ENCODE measurements around the gene SUPT6H. TPM values are rescaled to one million over a fixed set of nuclear protein-coding genes. Genes with fewer than 3 reads are reported as not detected.

SUPT6H gene
- total RNA-seq, 2 donors from 2014 or later: 26.5 to 37.2 TPM

GRCh38 chr17:28702752-28703150, 40.7 kb downstream of the SUPT6H start:
- Histone ChIP-seq H3K4me3 (no peak overlapping the region), H3K4me1 (peaks cover 9% of the 10 kb centered on the region), H3K36me3 (replicated peaks in 1 of 2; ENCODE audit: insufficient read depth in 1 of 2, low read depth in 2 of 2) (peaks cover 0 to 47% of the 10 kb centered on the region in 2 donors), H3K27ac (no peak overlapping the region), H3K27me3 (no peaks in the 10 kb centered on the region), H3K9me3 (no peaks in the 10 kb centered on the region)
- DNase-seq (no peak), ATAC-seq (no peak)
- 63 to 68% methylated on average over 2 to 3 of the region's 3 CpGs for WGBS, 2 donors
- intact Hi-C loops (cut with DNase I): no loop called here
- no peak for TF ChIP-seq POLR2A (IDR thresholded peaks at IDR 0.05)
- TF ChIP-seq CTCF (IDR thresholded peaks at IDR 0.05): no peak

GRCh38 chr17:28703552-28704218, 41.7 kb downstream of the SUPT6H start:
- Histone ChIP-seq H3K36me3 (replicated peaks in 1 of 2; ENCODE audit: insufficient read depth in 1 of 2, low read depth in 2 of 2) (peaks cover 0 to 39% of the 10 kb centered on the region in 2 donors), H3K27me3 (no peaks in the 10 kb centered on the region), H3K9me3 (no peaks in the 10 kb centered on the region), H3K4me1 (no peaks in the 10 kb centered on the region), H3K4me3 (no peak overlapping the region), H3K27ac (no peak overlapping the region)
- intact Hi-C loops (cut with DNase I): no loop called here
- 82 to 86% methylated on average over 16 of the region's 16 CpGs for WGBS, 2 donors
- no peak for TF ChIP-seq CTCF (IDR thresholded peaks at IDR 0.05)
- no peak for TF ChIP-seq POLR2A (IDR thresholded peaks at IDR 0.05)
- ATAC-seq (no peak), DNase-seq (no peak)

GRCh38 chr17:28704219-28704858, 42.3 kb downstream of the SUPT6H start:
- Histone ChIP-seq H3K27ac (no peak overlapping the region), H3K36me3 (replicated peaks in 1 of 2; ENCODE audit: insufficient read depth in 1 of 2, low read depth in 2 of 2) (peaks cover 0 to 33% of the 10 kb centered on the region in 2 donors), H3K4me1 (no peaks in the 10 kb centered on the region), H3K27me3 (no peaks in the 10 kb centered on the region), H3K9me3 (no peaks in the 10 kb centered on the region), H3K4me3 (no peak overlapping the region)
- ATAC-seq (no peak), DNase-seq (no peak)
- intact Hi-C loops (cut with DNase I): no loop called here
- 78 to 91% methylated on average over 10 to 14 of the region's 14 CpGs for WGBS, 2 donors
- TF ChIP-seq CTCF (IDR thresholded peaks at IDR 0.05) (no peak), POLR2A (IDR thresholded peaks at IDR 0.05) (no peak)

GRCh38 chr17:28705074-28705659, 43.2 kb downstream of the SUPT6H start:
- intact Hi-C loops (cut with DNase I): no loop called here
- DNase-seq (no peak), ATAC-seq (no peak)
- Histone ChIP-seq H3K36me3 (replicated peaks in 1 of 2; ENCODE audit: insufficient read depth in 1 of 2, low read depth in 2 of 2) (peaks cover 0 to 25% of the 10 kb centered on the region in 2 donors), H3K27me3 (no peaks in the 10 kb centered on the region), H3K27ac (no peak overlapping the region), H3K9me3 (no peaks in the 10 kb centered on the region), H3K4me1 (no peaks in the 10 kb centered on the region), H3K4me3 (no peak overlapping the region)
- WGBS, 2 donors: 78 to 87% methylated on average over 4 to 5 of the region's 5 CpGs
- TF ChIP-seq POLR2A (IDR thresholded peaks at IDR 0.05) (no peak), CTCF (IDR thresholded peaks at IDR 0.05) (no peak)
